A673 (cell line): Measurements from ENCODE around the gene ADAM12. TPM values are rescaled to one million over a fixed set of nuclear protein-coding genes. Genes with fewer than 3 reads are reported as not detected.

Experiments
- BruUV-seq: library from RNA; stranded (reverse); fragments of 400-500 nt; replicated peaks from 2 replicates; lab custom pipeline; 2021; lab: Mats Ljungman, UMichigan
- CTCF ChIA-PET: fragments of 300-600 bp; sonication (Branson Sonifier 250); formaldehyde crosslinking; loops from one replicate; lab custom pipeline; 2022; ENCODE audit warnings: antibody characterized with exemption; lab: Charles Lee
- POLR2A ChIA-PET: fragments of 300-600 bp; sonication (Branson Sonifier 250); formaldehyde crosslinking; loops from one replicate; lab custom pipeline; 2022; ENCODE audit warnings: antibody characterized with exemption; ENCODE audit not compliant: low non-redundant PET; lab: Charles Lee
- DNase-seq: peaks from one replicate; pipeline ENCODE4 v3.0.0-alpha.2; 2015; ENCODE audit warnings: low spot score
- H3K27ac ChIP-seq: fragments of 200-600 bp; sonication (generic); 2 replicates; pipeline ENCODE4 v1.5.1; 2016; ENCODE audit warnings: mixed run types, low read depth, mild to moderate bottlenecking, mixed read lengths, antibody characterized with exemption, low read length; ENCODE audit not compliant: poor library complexity, severe bottlenecking
- H3K27me3 ChIP-seq: fragments of 200-600 bp; sonication (generic); replicated peaks from 2 replicates; pipeline ENCODE4 v1.6.1; 2017; ENCODE audit warnings: mixed run types, low read depth, mild to moderate bottlenecking, mixed read lengths, antibody characterized with exemption, low read length; ENCODE audit not compliant: insufficient read depth, poor library complexity
- H3K36me3 ChIP-seq: fragments of 200-600 bp; sonication (generic); 2 replicates; pipeline ENCODE4 v1.6.1; 2016; ENCODE audit warnings: mixed run types, mild to moderate bottlenecking, mixed read lengths, antibody characterized with exemption, low read length; ENCODE audit not compliant: insufficient read depth, poor library complexity, severe bottlenecking
- H3K4me1 ChIP-seq: fragments of 200-600 bp; sonication (generic); 2 replicates; pipeline ENCODE4 v1.6.1; 2017; ENCODE audit warnings: mixed run types, mild to moderate bottlenecking, mixed read lengths, antibody characterized with exemption, low read length; ENCODE audit not compliant: insufficient read depth, poor library complexity, severe bottlenecking
- H3K4me3 ChIP-seq: fragments of 200-600 bp; sonication (generic); 2 replicates; pipeline ENCODE4 v1.5.1; 2016; ENCODE audit warnings: low read depth, mixed run types, mild to moderate bottlenecking, mixed read lengths, low read length; ENCODE audit not compliant: poor library complexity, severe bottlenecking
- H3K9me3 ChIP-seq: fragments of 200-600 bp; sonication (generic); 2 replicates; pipeline ENCODE4 v1.6.1; 2016; ENCODE audit warnings: mixed run types, low read depth, mild to moderate bottlenecking, mixed read lengths, antibody characterized with exemption, low read length; ENCODE audit not compliant: poor library complexity, severe bottlenecking
- CTCF ChIP-seq: fragments of 300-800, 200-600 bp; sonication (generic); conservative IDR thresholded peaks from 2 replicates; pipeline ENCODE4 v1.5.1; 2017; ENCODE audit warnings: low read depth, mild to moderate bottlenecking, antibody characterized with exemption, low read length, moderate library complexity, mixed read lengths
- EZH2 ChIP-seq: fragments of 200-600 bp; sonication (generic); IDR thresholded peaks from 2 replicates; pipeline ENCODE4 v1.6.1; 2017; ENCODE audit warnings: borderline replicate concordance, low read depth, mild to moderate bottlenecking, mixed read lengths, antibody characterized with exemption, low read length; ENCODE audit not compliant: poor library complexity, severe bottlenecking
- intact Hi-C: fragments of 100-400 bp; cut with micrococcal nuclease; formaldehyde crosslinking; loops from one replicate; pipeline ENCODE4 v1.10.0; 2022; ENCODE audit not compliant: unreplicated experiment
- total RNA-seq: library from RNA; stranded (reverse); gene quantifications from 2 replicates; pipeline ENCODE4 v1.2.3, GENCODE V29; 2021

The ADAM12 gene
- total RNA-seq, 1 experiment from 2014 or later, result 0.17 TPM

- DNase-seq, result no peak
- Histone ChIP-seq H3K27me3 (no peaks in the 10 kb centered on the region), H3K27ac (no peak overlapping the region), H3K4me3 (no peak overlapping the region), H3K9me3 (no peaks in the 10 kb centered on the region), H3K4me1 (no peaks in the 10 kb centered on the region), H3K36me3 (no peaks in the 10 kb centered on the region)
- intact Hi-C loops, result no loop called here
- TF ChIP-seq EZH2, result no peak
- TF ChIP-seq CTCF, result no peak
- CTCF ChIA-PET, result no interaction called here
- BruUV-seq, result no TSS peak
- POLR2A ChIA-PET, result no interaction called here
Observed at GRCh38 chr10:126352453-126352852, 35.8 kb downstream of the ADAM12 start.

GRCh38 chr10:126351021-126351420, 37.3 kb downstream of the ADAM12 start:
- Histone ChIP-seq H3K4me1 (no peaks in the 10 kb centered on the region), H3K27ac (no peak overlapping the region), H3K36me3 (no peaks in the 10 kb centered on the region), H3K9me3 (no peaks in the 10 kb centered on the region), H3K27me3 (no peaks in the 10 kb centered on the region), H3K4me3 (no peak overlapping the region)
- DNase-seq, result no peak
- TF ChIP-seq CTCF (no peak), EZH2 (no peak)
- BruUV-seq, result no TSS peak
- ChIA-PET POLR2A (no interaction called here), CTCF (no interaction called here)
- intact Hi-C loops, result no loop called here

- ChIA-PET CTCF (no interaction called here), POLR2A (no interaction called here)
- Histone ChIP-seq H3K36me3 (no peaks in the 10 kb centered on the region), H3K27me3 (no peaks in the 10 kb centered on the region), H3K4me3 (no peak overlapping the region), H3K27ac (no peak overlapping the region), H3K4me1 (no peaks in the 10 kb centered on the region), H3K9me3 (no peaks in the 10 kb centered on the region)
- no peak for DNase-seq
- intact Hi-C loops, result no loop called here
- no peak for TF ChIP-seq EZH2
- TF ChIP-seq CTCF, result no peak
- no TSS peak for BruUV-seq
Observed at GRCh38 chr10:126350216-126350992, 37.9 kb downstream of the ADAM12 start.
